Bronchial epithelial cell (primary cell): ENCODE results near the gene KCNG2. TPM values are rescaled to one million over a fixed set of nuclear protein-coding genes. Genes with fewer than 3 reads are reported as not detected.

Source experiments
- DNase-seq: peaks from one replicate; pipeline ENCODE4 v3.0.0-alpha.2; 2010; ENCODE audit warnings: low read depth
- FAIRE-seq: peaks from 2 replicates; lab custom pipeline; 2011; peaks lifted over from hg19 to GRCh38; lab: Jason Lieb, UNC
- H3K27me3 ChIP-seq: 2 replicates; pipeline ENCODE4 v1.5.1; 2011; ENCODE audit warnings: low read length; ENCODE audit not compliant: control insufficient read depth, insufficient read depth
- H3K36me3 ChIP-seq: 2 replicates; pipeline ENCODE4 v1.5.1; 2011; ENCODE audit warnings: low read length; ENCODE audit not compliant: control insufficient read depth, insufficient read depth
- H3K4me3 ChIP-seq: 2 replicates; pipeline ENCODE4 v1.5.1; 2011; ENCODE audit warnings: mild to moderate bottlenecking, low read depth, low read length, control low read depth
- total RNA-seq: library from RNA; depleted of rRNA; stranded (reverse); fragments of >200 nt; gene quantifications from 2 replicates; pipeline ENCODE4 v1.2.1, GENCODE V29; 2014
- TF ChIP-seq, protein P1 (sequence below): IDR thresholded peaks from 2 replicates; pipeline ENCODE4 v1.5.1; 2011; ENCODE audit warnings: mild to moderate bottlenecking, moderate library complexity, low read length, control low read depth, inconsistent platforms; ENCODE audit not compliant: insufficient read depth, severe bottlenecking

KCNG2 gene
- total RNA-seq, 1 donor from 2014 or later = not detected

DNA sequence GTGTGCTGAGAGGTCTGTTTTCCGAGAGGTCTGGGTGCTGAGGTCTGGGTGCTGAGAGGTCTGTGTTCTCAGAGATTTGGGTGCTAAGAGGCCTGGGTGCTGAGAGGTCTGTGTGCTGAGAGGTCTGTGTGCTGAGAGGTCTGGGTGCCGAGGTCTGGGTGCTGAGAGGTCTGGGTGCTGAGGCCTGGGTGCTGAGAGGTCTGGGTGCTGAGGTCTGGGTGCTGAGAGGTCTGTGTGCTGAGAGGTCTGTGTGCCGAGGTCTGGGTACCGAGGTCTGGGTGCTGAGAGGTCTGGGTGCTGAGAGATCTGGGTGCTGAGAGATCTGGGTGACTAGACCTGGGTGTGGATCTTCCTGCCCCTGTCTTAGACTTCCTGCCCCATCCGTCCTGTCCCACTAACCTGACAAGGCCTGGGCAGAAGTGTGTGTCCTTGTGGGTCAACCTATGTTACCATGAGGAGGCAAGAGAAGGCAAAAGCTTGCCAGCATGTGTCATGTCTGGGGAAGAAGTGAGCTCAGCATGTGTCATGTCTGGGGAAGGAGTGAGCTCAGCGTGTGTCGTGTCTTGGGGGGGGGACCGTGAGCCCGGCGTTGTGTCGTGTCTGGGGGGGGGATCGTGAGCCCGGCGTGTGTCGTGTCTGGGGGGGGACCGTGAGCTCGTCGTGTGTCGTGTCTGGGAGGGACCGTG is 69.3 kb downstream of the KCNG2 start:
- FAIRE-seq (no peak), DNase-seq (peak; percentile 5)
- TF ChIP-seq, protein P1, sequence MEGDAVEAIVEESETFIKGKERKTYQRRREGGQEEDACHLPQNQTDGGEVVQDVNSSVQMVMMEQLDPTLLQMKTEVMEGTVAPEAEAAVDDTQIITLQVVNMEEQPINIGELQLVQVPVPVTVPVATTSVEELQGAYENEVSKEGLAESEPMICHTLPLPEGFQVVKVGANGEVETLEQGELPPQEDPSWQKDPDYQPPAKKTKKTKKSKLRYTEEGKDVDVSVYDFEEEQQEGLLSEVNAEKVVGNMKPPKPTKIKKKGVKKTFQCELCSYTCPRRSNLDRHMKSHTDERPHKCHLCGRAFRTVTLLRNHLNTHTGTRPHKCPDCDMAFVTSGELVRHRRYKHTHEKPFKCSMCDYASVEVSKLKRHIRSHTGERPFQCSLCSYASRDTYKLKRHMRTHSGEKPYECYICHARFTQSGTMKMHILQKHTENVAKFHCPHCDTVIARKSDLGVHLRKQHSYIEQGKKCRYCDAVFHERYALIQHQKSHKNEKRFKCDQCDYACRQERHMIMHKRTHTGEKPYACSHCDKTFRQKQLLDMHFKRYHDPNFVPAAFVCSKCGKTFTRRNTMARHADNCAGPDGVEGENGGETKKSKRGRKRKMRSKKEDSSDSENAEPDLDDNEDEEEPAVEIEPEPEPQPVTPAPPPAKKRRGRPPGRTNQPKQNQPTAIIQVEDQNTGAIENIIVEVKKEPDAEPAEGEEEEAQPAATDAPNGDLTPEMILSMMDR = no peak

DNA sequence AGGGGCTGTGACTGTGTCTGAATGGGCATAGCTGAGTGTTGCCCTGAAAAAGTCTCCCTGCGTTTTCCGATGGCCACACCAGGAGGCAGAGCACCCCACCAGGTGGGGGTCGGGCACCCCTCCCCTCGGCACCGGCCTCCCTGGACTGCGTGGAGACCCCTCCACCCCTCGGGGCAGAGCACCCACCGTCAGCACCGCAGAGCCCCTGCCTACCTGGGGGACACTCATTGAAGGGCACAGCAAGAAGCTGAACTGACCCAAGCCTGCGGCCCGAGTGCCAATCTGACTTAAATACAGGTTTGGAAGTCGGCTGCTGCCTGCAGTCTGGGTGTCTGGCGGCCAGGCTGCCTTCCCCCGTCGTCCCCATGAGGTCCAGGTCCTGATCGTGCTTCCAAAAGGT is 69.9 kb downstream of the KCNG2 start:
- FAIRE-seq (no peak), DNase-seq (no peak)
- H3K4me3 ChIP-seq = no peak overlapping the region
- TF ChIP-seq, protein P1 = no peak
- no peaks in the 10 kb centered on the region for H3K36me3 ChIP-seq
- no peaks in the 10 kb centered on the region for H3K27me3 ChIP-seq

More for the DNA sequence above, 69.3 kb downstream of the KCNG2 start:
- Histone ChIP-seq H3K4me3 (no peak overlapping the region), H3K27me3 (no peaks in the 10 kb centered on the region), H3K36me3 (no peaks in the 10 kb centered on the region)

DNA sequence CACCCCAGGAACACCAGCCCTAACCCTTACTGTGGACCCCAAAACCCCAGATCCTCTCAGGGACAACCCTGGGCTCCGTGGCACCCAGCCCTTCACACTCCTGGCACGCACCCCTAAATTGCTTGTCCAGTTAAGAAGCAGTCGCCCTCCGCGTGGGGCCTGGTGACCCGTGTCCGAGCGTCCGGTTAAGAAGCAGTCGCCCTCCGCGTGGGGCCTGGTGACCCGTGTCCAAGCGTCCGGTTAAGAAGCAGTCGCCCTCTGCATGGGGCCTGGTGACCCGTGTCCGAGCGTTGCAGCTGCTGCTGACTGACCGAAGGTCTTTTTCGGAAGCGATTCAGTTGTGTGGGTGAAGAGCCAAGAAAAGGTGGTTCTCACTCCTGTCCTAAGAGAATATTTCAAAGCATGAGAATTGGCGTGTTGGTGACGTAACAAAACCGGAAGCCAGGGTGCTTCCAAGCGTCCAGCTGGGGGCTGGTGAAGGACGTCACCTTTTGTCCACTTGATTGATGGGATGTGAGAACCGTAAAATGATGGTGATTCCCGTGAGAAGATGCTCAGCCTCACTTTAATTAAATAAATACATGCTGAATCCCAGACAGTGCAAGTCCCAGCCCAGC is 70.5 kb downstream of the KCNG2 start:
- no peak overlapping the region for H3K4me3 ChIP-seq
- DNase-seq (no peak), FAIRE-seq (no peak)
- TF ChIP-seq, protein P1 = no peak
- H3K36me3 ChIP-seq = no peaks in the 10 kb centered on the region
- no peaks in the 10 kb centered on the region for H3K27me3 ChIP-seq

DNA sequence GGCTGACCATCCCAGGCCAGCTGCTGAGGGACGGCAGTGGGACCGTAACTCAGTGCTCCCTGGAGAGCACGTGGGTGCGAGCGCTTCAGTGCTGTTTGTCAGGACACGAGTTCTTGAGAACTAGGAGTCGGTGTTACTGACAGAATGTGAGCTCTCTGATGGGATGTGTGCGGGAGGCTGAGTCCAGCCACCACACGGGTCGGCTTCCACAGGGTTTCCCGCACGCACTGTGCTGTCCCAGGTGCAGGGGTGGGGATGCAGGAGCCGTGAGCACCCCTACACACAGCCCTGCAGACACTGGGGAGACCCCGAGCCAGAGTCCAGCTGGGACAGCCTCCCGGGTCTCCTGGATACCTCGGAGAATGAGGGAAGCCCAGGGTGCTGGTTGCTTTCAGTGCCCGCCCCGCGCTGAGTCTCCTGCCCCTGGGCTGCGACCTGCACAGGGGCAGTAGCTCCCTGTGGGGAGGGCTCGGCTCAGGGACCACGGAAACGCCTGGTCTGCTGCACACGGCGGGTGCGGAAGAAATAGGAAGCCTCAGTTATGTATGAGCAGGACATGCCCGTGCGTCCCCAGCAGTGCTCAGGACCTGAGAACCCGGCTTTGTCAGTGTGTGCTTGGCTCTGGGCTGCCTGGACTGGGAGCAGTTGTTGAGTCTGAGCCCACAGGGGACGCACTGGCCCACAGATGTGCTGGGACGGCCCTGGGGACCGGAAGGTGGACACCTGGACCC is 71.2 kb downstream of the KCNG2 start:
- no peak for FAIRE-seq
- Histone ChIP-seq H3K27me3 (no peaks in the 10 kb centered on the region), H3K36me3 (no peaks in the 10 kb centered on the region), H3K4me3 (no peak overlapping the region)
- TF ChIP-seq, protein P1 = no peak
- DNase-seq = no peak

DNA sequence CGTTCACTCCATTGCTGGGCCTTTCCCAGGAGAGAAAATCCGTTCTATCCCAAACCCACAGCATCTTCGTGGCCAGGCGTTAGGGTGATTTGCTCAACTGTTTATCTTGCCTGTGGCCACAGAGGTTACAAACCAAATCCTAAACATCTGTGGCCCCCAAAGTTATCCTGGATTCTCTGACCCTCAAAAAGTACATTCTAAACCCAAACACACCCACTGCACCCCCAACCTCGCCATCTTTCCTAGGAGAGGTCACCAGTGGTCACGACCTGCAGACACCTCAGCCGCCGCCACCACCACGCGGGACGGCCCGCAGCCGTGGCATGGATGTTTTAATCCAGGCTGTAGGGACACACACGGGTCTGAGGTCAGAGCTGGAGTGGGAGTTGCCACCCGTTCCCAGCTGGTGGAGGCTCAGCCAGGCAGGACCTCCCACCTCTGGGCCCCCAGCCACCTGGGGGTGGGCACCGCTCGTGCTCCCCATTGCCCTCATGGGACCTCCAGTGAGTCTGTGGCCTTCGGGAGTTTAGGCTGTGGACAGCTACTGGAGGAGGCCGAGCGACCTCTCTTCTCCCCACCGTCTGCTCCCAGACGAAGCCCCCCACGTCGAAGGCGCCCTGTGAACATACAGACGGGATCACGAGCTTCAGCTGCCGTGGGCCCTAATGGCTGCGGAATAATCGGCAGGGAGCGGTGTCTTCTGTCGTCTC is 72.0 kb downstream of the KCNG2 start:
- no peak overlapping the region for H3K4me3 ChIP-seq
- no peak for FAIRE-seq
- TF ChIP-seq, protein P1 = no peak
- no peak for DNase-seq
- no peaks in the 10 kb centered on the region for H3K27me3 ChIP-seq
- H3K36me3 ChIP-seq = no peaks in the 10 kb centered on the region
